Smooth muscle cell of the umbilical artery (primary cell): ENCODE results near the gene UGT3A2. TPM values are rescaled to one million over a fixed set of nuclear protein-coding genes. Genes with fewer than 3 reads are reported as not detected.

Experiments used
- total RNA-seq: library from RNA; depleted of rRNA; stranded (reverse); fragments of >200 nt; gene quantifications from 2 replicates; pipeline ENCODE4 v1.2.3, GENCODE V29; 2014

UGT3A2 gene, protein sequence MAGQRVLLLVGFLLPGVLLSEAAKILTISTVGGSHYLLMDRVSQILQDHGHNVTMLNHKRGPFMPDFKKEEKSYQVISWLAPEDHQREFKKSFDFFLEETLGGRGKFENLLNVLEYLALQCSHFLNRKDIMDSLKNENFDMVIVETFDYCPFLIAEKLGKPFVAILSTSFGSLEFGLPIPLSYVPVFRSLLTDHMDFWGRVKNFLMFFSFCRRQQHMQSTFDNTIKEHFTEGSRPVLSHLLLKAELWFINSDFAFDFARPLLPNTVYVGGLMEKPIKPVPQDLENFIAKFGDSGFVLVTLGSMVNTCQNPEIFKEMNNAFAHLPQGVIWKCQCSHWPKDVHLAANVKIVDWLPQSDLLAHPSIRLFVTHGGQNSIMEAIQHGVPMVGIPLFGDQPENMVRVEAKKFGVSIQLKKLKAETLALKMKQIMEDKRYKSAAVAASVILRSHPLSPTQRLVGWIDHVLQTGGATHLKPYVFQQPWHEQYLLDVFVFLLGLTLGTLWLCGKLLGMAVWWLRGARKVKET
- not detected in 2 replicates for total RNA-seq

DNA sequence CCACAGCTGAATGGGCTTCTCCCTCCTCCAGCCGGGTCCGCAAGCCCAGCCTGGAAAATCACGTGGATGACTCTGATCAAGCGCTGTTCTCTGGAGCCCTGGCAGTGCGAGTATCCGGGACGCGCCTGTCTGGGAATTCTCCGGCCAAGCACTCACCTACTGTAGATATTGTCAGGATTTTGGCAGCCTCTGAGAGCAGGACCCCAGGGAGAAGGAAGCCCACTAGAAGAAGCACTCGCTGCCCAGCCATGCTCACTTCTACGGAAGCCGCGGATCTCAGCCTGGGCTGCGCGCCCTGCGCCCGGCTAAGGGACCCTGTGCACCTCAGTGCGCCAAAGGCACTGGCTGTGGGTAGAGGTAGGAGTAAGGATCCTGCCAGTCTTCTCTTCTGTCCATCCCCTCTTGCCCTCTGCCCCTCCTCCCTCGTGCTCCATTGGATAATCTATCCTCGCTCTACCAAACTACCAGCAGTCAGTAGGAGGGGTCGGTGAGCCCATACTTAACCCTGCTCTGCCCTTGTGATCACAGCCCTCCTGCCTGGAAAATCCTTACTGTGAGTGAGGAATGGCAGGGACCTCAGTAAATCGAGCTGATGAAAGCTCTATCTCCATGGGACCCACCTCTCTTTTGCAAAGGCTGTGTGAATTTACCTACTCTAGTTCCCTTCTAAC, at the start of gene UGT3A2:
Gene UGT3A2 (minus strand): TSS at position 343 of the 671 bp plus-strand sequence. CDS start 93 bp downstream, at position 250.

GRCh38 chr5:35990941-35991611, 75.6 kb downstream of the UGT3A2 start, which contains the start of gene UGT3A1:
Gene UGT3A1 (minus strand): TSS chr5:35991390. CDS start chr5:35991240, 150 bp downstream.

Other genes with a start within 250 kb of the UGT3A2 start
- gene IL7R, start 210.0 kb downstream of the UGT3A2 start, total RNA-seq, result 3.6 and 9.0 TPM in 2 replicates
- not detected in 2 replicates for gene CAPSL, start 128.3 kb downstream of the UGT3A2 start, total RNA-seq
- not detected in 2 replicates for gene UGT3A1, start 75.5 kb downstream of the UGT3A2 start, total RNA-seq
- 27.9 and 40.1 TPM in 2 replicates for gene LMBRD2, start 85.0 kb upstream of the UGT3A2 start, total RNA-seq
- 52.9 and 58.4 TPM in 2 replicates for gene SKP2, start 85.2 kb upstream of the UGT3A2 start, total RNA-seq
- gene NADK2, start 175.0 kb upstream of the UGT3A2 start, total RNA-seq, result 37.4 and 54.4 TPM in 2 replicates
- gene RANBP3L, start 235.0 kb upstream of the UGT3A2 start, total RNA-seq, result 0.30 and 0.60 TPM in 2 replicates